Measurements from ENCODE around the gene AMOTL2.

- TF ChIP-seq CTCF (IDR thresholded peaks at IDR 0.05) (no peak), JUN (CRISPR knock-in tag; IDR thresholded peaks at IDR 0.05) (no peak), ZNF512 (CRISPR knock-in tag; IDR thresholded peaks at IDR 0.05; ENCODE audit: borderline replicate concordance) (no peak), CREM (CRISPR knock-in tag; IDR thresholded peaks at IDR 0.05) (no peak), ATF1 (CRISPR knock-in tag; IDR thresholded peaks at IDR 0.05) (no peak)
These were observed 39.9 kb downstream of the AMOTL2 start for GRCh38 chr3:134334231-134334900.

Data from WTC11 (cell line).